Activated naive CD4-positive, alpha-beta T cell treated with anti-CD3 and anti-CD28 coated beads, Interleukin-2, amount 50 U/mL, for 72 hours (primary cell): ENCODE measurements around the gene WNT5B. TPM values are rescaled to one million over a fixed set of nuclear protein-coding genes. Genes with fewer than 3 reads are reported as not detected.

Experiments
- ATAC-seq, 2 donors: fragments of 150-1000 bp; cut with Tn5 transposase; 2 replicates each; pipeline ENCODE4 v1.10.0; 2021; ENCODE audit warnings: mild to moderate bottlenecking in 2 of 2, moderate library complexity in 2 of 2
- DNase-seq, 2 donors: peaks; one replicate each; pipeline ENCODE4 v3.0.0; 2021 to 2022; ENCODE audit warnings: low spot score in 2 of 2
- H3K27ac Mint-ChIP-seq, 2 donors: one replicate each; pipeline ENCODE4 v1.8.0; 2022; ENCODE audit warnings: mild to moderate bottlenecking in 2 of 2, mixed read lengths in 2 of 2
- H3K36me3 Mint-ChIP-seq, 2 donors: one replicate each; pipeline ENCODE4 v1.8.0; 2022; ENCODE audit warnings: mixed read lengths in 2 of 2
- H3K9me3 Mint-ChIP-seq, 2 donors: one replicate each; pipeline ENCODE4 v1.8.0; 2022; ENCODE audit warnings: mixed read lengths in 2 of 2
- total RNA-seq, 2 donors: library from RNA; stranded (reverse); gene quantifications; one replicate each; pipeline ENCODE4 v1.2.3, GENCODE V29; 2022

Gene WNT5B
- total RNA-seq, 2 donors from 2014 or later, result 0.18 TPM; not detected in 1

DNA sequence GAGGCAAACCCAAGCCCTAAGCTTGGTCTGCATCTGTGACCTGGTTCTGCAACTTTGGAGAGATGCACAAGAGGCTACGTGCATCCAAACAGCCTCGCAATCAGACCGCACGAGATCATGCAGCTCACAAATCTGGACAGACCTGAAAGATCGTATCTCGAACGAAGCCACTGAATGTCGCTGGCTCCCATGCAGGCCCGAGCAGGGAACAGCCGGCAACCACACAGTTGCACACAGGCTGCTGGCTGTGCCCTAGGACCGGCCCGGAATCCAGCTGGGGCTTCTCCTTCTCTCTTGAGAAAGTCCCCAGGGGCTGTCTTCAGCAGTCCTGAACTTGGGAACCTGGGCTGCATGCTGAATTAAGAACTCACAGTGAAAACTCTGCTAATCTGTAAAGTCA, 27.9 kb downstream of the WNT5B start:
- ATAC-seq (no peak), DNase-seq (no peak)
- no peak overlapping the region for H3K27ac Mint-ChIP-seq
- no peaks in the 10 kb centered on the region for H3K9me3 Mint-ChIP-seq
- no peaks in the 10 kb centered on the region for H3K36me3 Mint-ChIP-seq

DNA sequence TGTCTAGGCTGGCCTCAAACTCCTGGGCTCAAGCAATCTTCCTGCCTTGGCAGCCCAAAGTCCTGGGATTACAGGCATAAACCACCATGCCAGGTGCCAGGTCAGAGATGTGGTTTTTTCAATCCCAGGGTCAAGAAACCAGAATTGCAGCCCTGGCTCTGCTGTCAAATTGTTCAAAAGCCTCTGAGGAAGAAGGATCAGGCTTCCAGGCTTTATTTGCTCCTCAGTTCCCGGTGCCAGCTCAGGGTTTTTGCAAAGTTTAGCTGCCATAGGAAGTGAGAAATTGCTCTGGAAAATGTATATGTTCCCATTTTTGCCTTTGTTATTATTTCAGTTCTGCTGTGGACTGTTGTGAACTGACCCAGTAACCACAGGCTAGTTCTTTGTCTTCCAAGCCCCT, 28.7 kb downstream of the WNT5B start:
- no peak for DNase-seq
- Mint-ChIP-seq H3K9me3 (no peaks in the 10 kb centered on the region), H3K27ac (no peak overlapping the region), H3K36me3 (no peaks in the 10 kb centered on the region)
- no peak for ATAC-seq

DNA sequence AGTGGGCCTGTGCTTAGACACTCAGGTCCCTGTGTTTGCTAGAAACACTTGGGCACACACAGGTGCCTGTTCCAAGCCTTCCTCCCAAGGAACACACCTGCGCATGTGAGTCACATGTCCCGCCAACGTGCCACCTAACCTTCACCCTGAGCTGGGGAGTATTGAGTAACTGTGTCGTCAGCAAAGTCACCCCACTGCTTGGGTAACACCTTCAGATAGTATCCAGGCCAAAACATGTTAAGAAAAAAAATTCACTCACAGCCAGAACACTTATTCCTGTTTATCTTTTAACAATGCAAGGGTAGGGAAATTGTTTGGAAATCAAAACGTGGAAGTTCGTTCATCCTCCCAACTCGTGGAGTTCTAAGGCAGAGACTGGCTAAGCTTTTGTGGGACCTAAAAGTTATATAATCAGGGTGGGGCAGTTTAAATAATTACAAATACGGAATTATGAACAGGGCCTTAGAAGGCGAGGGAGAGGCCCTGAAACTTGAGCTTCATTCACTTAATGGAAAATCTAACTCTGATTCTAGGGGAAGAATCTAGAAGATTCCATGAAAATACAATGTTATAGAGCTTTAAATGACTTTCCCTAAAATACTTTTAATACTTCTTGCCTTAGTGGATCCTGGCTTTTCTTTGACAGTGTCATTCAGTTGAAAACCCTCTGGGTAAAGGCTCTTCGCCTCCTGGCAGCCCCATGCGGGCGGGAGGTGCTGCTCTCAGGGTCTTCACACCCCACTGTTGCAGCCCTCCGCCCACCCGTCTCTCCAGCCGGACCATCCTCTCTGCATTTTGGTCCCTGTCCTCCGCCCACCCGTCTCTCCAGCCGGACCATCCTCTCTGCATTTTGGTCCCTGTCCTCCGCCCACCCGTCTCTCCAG, 31.5 kb downstream of the WNT5B start:
- ATAC-seq, result no peak
- Mint-ChIP-seq H3K36me3 (no peaks in the 10 kb centered on the region), H3K27ac (no peak overlapping the region), H3K9me3 (peaks cover 0 to 5% of the 10 kb centered on the region in 2 donors)
- DNase-seq, result no peak

DNA sequence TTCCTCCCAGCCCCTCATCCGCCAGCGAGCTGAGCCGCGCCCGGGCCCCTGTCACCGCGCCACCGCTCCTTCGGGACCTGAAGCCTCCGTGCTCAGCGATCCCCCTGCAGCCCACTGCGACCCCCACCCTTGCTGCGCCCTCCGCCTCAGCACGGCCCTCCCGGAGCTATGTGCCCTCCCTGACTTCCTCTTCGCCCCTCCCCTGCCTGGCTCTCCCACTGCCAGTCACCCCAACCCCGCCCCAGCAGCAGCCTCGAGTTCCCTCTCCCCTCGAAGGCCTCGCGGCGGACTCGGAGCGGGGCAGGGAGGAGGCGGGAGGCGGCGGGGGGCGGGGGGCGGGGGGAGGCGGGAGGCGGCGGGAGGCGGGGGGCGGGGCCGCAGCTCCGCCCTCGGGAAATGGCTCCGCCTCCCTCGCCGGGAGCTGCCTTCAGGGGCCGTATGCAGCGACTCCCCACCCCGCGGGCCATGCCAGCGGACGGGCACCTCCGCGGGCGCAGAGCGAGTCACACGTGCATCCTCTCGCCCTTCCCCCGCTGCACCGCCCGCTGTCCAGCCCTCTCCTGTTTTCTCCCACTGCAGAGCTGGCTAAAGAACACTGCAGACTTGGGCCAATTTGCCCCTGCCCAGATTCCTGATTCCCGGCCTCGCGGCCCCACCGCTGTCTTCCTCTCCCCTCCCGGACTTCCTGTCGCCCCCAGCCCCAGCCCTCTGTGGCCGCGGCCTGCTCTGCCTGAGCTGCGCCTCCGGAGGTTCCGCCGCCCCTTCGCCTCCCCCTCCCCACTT, 32.7 kb downstream of the WNT5B start:
- DNase-seq (peak; percentile 85), ATAC-seq (peak; percentile 97 to 98)
- Mint-ChIP-seq H3K9me3 (peaks cover 0 to 5% of the 10 kb centered on the region in 2 donors), H3K36me3 (no peaks in the 10 kb centered on the region), H3K27ac (peak overlapping the region in 1 of 2 donors; percentile 72)

DNA sequence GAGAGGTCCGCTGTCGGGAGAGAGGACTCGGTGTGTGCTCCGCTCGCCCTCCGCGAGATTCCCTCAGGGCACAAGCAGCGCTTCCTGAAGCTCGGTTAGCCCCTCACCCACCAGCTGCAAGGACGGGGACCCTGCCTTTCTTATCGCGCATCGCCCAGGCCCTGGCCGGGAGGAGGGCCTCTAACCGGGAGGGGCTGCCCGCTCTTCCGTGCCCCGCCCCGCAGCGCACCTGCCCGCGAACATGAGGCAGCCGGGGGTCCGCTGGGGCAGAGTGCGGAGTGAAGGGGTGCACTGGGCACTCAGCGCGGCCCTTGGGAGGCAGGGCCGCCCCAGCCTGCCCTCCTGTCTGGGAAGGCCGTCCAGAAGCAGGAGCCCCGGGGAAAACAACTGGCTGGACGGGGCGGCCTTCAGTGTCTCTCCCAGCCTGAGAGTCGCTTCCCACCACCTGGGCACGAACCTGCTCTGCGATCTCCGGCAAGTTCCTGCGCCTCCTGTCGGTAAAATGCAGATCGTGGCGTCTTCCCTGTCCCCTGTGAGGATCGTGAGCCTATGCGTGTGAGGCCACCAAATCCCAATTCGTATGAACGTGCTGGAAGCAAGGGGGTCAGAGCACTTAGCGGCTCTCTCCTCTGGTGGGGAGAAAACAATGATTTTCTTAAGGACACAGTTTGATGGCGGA, 33.9 kb downstream of the WNT5B start:
- ATAC-seq, result no peak
- Mint-ChIP-seq H3K36me3 (no peaks in the 10 kb centered on the region), H3K27ac (peak overlapping the region; percentile 24 to 95), H3K9me3 (peaks cover 0 to 5% of the 10 kb centered on the region in 2 donors)
- DNase-seq, result no peak

DNA sequence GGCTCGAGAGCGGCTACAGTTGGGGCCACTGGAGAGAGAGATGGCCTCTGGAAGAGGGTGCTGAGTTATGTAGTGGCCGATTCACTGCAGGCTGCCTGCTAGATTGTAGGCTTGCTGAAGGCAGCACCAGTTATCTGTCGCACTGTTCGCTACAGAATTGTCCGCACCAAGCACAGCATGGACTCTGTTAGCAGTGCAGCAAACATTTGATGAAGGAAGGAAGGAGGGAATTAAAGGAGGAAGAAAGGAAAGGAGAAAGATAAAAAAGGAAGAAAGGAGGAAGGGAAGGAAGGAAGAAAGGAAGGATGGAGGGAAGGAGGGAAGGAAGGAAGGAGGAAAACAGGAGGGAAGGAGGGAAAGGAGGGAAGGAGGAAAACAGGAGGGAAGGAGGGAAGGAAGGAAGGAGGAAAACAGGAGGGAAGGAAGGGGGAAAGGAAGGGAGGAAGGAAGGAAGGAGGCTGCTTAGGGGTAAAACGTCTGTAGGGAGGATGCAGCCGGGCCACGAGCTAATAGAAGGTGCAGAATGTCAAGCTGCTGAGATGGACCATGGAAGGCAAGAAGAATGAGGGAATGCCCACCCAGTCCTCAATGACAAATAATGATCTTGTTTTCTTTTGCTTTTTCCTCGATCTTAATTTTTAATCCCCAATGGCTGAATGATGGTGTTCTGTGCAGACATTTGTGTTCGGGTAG, 34.6 kb downstream of the WNT5B start:
- ATAC-seq (no peak), DNase-seq (no peak)
- peaks cover 0 to 5% of the 10 kb centered on the region in 2 donors for H3K9me3 Mint-ChIP-seq
- no peaks in the 10 kb centered on the region for H3K36me3 Mint-ChIP-seq
- H3K27ac Mint-ChIP-seq, result peak overlapping the region in 1 of 2 donors; percentile 24

DNA sequence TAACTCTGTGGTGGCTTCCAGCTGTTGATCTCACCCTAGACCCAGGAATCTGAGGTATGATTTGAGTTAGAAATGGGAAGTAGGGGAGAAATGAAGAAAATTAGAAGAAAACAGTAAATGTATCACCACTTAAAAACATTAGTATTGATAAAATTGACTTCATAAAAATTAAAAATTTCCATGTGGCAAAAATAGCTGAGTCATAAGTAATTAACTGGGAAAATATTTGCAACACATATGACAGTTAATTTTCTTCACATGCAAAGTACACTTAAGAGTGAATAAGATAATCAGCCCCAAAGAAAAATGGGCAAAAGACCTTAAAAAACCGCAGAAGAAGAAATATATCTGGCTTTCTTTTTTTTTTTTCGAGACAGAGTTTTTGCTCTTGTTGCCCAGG, 36.3 kb downstream of the WNT5B start:
- ATAC-seq, result no peak
- Mint-ChIP-seq H3K36me3 (no peaks in the 10 kb centered on the region), H3K9me3 (peaks cover 0 to 5% of the 10 kb centered on the region in 2 donors), H3K27ac (peak overlapping the region in 1 of 2 donors; percentile 65)
- no peak for DNase-seq

DNA sequence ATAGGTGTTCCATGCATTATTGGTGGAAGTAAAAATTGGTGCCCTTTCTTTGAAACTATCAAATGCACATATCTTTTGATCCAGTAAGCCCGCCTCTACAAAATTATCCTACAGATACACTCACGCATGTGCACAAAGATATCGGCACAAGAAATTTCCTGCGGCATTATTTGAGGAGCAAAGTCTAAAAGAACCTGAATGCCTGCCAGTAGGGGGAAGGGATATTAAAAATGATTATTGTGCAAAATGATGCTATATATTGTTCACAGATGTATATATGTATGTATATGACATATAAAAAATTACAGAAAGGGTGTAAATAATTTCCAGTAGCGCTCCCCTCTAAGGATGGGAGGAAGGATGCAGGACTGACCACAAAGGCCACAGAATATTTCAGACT, 37.2 kb downstream of the WNT5B start:
- no peaks in the 10 kb centered on the region for H3K36me3 Mint-ChIP-seq
- no peak overlapping the region for H3K27ac Mint-ChIP-seq
- no peak for DNase-seq

DNA sequence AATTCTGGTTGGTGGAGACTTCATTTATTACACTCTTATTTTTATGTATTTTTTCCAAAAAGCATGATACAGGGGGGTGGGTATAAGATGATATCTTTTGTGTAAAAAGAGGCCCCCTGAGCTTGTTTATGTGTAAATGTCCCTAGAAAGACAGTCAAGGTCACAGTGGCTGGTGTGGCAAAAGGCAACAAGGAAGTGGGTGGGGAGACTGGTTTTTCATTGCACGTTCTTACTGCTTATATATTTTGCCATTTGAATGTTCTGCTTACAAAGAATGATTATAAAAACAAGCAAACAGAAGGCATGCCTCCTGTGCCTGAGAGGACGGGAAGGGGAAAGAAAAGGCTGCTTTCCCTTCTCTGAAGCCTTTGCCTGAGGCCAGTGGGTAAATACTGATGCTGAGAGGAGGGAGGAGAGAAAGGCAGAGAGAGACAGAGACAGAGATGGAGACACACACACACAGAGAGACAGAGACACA, 37.7 kb downstream of the WNT5B start:
- DNase-seq (no peak), ATAC-seq (no peak)
- peak overlapping the region in 1 of 2 donors; percentile 71 for H3K27ac Mint-ChIP-seq
- H3K36me3 Mint-ChIP-seq, result no peaks in the 10 kb centered on the region
- peaks cover 0 to 5% of the 10 kb centered on the region in 2 donors for H3K9me3 Mint-ChIP-seq

More for the DNA sequence above, 37.2 kb downstream of the WNT5B start:
- peaks cover 0 to 5% of the 10 kb centered on the region in 2 donors for H3K9me3 Mint-ChIP-seq
- ATAC-seq, result no peak

DNA sequence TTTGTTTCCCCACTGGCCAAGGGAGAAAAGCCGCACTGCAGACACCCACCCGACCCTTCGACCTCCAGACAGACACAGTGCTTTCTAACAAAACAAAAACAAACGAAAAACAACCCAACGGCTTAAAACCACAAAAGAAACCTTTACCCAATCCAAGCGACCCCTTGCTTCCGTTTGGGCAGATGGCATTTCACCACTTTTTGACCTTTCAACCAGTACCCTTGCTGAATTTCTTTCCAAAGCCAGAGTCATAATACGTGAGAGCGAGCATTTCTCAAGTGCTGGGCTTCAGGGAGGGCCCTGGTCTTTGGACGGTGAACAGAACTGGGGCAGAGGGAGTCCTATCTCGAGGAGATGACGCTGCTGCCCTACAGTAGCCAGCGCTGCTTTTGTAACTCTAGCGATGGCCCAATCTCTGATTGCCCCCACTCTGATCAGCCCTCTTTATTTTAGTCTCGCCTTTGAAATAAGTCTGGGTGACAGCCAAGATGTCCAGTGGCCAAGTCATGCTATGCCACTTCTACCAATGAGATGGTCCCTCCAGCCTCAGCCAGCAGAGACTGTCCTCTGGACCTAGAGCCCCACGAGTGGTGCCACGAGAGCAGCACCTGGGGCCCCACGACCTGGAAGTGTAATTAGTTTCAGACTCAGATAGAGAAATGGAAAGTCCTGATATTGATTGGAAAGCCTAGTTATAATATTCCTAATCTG, 40.0 kb downstream of the WNT5B start:
- peak overlapping the region in 1 of 2 donors; percentile 11 for H3K27ac Mint-ChIP-seq
- no peak for ATAC-seq
- no peaks in the 10 kb centered on the region for H3K36me3 Mint-ChIP-seq
- H3K9me3 Mint-ChIP-seq, result no peaks in the 10 kb centered on the region
- DNase-seq, result no peak

DNA sequence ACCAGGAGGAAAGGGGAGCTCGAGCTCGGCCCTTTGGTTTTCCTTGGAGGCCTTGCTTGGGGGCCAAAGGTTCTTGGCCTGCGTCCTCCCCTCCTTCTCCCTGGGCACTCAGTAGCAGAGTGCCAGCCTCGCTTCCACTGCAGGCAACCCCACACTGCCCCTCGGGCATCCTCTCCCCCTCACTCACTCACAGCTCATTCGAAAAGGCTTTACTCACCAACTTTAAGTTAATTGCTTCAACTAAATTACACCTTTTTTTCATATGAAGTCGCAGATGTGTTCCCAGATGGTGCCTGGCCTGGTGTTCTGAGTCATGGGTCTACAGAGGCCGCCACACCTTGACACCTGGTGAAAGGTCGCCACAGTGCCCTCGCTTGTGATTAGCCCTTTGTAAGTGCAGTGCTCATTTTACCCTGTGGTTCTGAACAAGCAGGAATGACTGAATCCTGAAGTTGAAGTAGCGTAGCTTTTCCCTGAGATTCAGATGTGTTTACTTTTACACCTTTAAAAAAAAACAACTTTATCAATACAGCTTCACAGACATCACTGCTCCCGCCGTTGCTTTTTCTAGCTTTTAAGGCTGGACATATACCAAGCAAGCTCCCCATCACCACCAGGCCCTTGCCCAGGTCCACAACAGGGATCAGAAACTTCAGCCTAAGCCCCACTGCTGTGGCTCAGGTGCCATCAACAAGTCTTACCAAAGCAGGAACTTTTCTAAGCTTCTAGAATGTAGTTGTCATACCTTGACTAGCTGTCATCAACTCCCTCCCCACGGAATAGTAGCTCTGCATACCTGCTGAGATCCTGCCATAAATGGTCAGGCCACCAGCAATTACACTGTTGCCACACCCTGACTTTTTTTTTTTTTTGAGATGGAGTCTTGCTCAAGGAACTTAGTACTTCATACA, 41.6 kb downstream of the WNT5B start:
- ATAC-seq (no peak), DNase-seq (no peak)
- Mint-ChIP-seq H3K27ac (no peak overlapping the region), H3K36me3 (no peaks in the 10 kb centered on the region), H3K9me3 (no peaks in the 10 kb centered on the region)

DNA sequence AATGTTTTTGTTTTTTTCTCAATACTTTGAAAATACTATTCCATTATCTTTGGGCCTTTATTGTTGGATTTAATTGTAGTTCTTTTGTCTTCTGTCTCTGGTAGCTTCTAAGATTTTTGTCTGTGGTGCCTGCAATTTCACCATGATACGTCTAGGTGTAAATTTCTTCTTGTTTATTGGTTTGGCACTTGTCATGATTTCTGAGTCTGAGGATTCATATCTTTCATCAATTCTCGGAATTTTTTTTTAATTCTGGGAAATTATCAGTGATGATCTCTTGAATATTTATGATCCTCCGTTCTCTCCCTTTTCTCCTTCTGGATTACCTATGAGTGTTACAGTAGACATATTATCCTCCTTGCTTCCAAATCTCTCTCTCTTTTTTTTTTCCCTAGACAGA, 47.0 kb downstream of the WNT5B start:
- no peak for ATAC-seq

DNA sequence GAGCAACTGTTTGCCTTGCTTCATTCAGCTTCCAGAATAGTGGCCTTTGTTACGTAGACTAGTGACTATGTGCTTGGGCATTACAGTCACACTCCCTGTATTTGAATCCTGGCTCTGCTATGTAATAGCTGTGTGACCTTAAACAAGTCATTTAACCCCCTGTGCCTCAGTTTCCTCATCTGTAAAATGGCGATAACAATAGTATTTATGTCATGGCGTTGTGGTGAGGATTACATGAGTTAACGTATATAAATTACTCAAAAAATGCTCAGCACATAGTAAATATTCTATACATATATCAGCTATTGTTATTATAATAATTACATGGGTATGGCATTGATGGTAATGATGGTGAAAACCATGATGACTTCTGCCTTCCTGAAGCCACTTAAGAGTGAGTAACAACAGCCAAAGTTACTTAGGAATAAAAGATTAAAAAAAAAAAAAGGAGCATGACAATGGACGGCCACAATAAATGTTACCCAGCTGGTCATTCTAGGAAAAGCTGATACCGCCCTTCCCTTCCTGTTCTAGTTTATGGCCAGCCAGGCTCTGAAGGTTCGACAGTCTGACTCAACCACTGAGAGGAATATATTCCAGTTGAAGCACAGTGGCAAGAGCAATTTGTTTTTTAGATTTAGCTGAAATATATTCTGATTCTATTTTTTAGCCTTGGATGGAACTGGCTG, 51.9 kb downstream of the WNT5B start:
- H3K27ac Mint-ChIP-seq, result no peak overlapping the region
- no peak for DNase-seq
- no peak for ATAC-seq
- H3K9me3 Mint-ChIP-seq, result no peaks in the 10 kb centered on the region
- H3K36me3 Mint-ChIP-seq, result no peaks in the 10 kb centered on the region

More for the DNA sequence above, 47.0 kb downstream of the WNT5B start:
- DNase-seq, result no peak
- no peak overlapping the region for H3K27ac Mint-ChIP-seq
- no peaks in the 10 kb centered on the region for H3K36me3 Mint-ChIP-seq
- H3K9me3 Mint-ChIP-seq, result no peaks in the 10 kb centered on the region

DNA sequence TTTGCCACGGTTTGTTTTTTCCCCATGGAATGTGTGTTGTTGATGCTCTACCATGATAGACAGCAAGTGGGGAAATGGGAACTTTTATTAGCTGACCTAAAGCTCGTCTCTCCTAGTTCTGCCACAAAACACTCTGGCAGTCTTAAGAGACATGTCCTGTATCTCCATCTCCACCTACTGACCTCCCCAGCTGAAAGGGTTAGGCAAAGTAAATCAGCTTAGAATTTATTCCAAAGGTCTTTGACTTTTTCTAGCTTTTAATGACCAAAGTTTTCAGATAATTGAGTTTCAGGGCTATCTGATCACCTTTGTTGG, 52.4 kb downstream of the WNT5B start:
- ATAC-seq (no peak), DNase-seq (no peak)
- no peak overlapping the region for H3K27ac Mint-ChIP-seq
- no peaks in the 10 kb centered on the region for H3K9me3 Mint-ChIP-seq
- no peaks in the 10 kb centered on the region for H3K36me3 Mint-ChIP-seq
